Subcutaneous adipose tissue (tissue), 4 donors: ENCODE measurements around the gene F9. TPM values are rescaled to one million over a fixed set of nuclear protein-coding genes. Genes with fewer than 3 reads are reported as not detected.

ENCODE experiments used
- CTCF ChIP-seq: fragments of 450-650 bp; IDR thresholded peaks from one replicate; pipeline ENCODE4 v1.5.1; 2016; ENCODE audit warnings: low read depth, mild to moderate bottlenecking, control low read depth, antibody characterized with exemption, moderate library complexity
- total RNA-seq, 4 donors: library from RNA; depleted of rRNA; stranded (reverse); fragments of >200 nt; gene quantifications; one replicate each; pipeline ENCODE4 v1.1.0, GENCODE V29; 2016

The F9 gene
- total RNA-seq, 4 donors from 2014 or later, result not detected

GRCh38 chrX:139532834-139533233 is 2.3 kb downstream of the F9 start:
- no peak for TF ChIP-seq CTCF

GRCh38 chrX:139533444-139533843 is 2.9 kb downstream of the F9 start:
- no peak for TF ChIP-seq CTCF

- no peak for TF ChIP-seq CTCF
Observed at GRCh38 chrX:139538907-139539790, 8.6 kb downstream of the F9 start.

- TF ChIP-seq CTCF, result no peak
Observed at GRCh38 chrX:139542652-139543051, 12.1 kb downstream of the F9 start.

GRCh38 chrX:139543920-139544319 is 13.4 kb downstream of the F9 start:
- no peak for TF ChIP-seq CTCF

- TF ChIP-seq CTCF, result no peak
Observed at GRCh38 chrX:139544591-139544990, 14.1 kb downstream of the F9 start.

GRCh38 chrX:139554376-139554775 is 23.8 kb downstream of the F9 start:
- no peak for TF ChIP-seq CTCF
